H54 (cell line): ENCODE data around the gene HAND1.

Experiments used
- DNase-seq: peaks from one replicate; pipeline ENCODE4 v3.0.0; 2011; ENCODE audit warnings: low spot score, mixed read lengths; ENCODE audit not compliant: insufficient read length
- FAIRE-seq: peaks from 3 replicates; lab custom pipeline; 2011; peaks lifted over from hg19 to GRCh38; lab: Jason Lieb, UNC
- POLR2A ChIP-seq: IDR thresholded peaks from 2 replicates; pipeline ENCODE4 v1.6.1; 2011; ENCODE audit warnings: low read depth, mild to moderate bottlenecking, low read length

Gene HAND1

DNA sequence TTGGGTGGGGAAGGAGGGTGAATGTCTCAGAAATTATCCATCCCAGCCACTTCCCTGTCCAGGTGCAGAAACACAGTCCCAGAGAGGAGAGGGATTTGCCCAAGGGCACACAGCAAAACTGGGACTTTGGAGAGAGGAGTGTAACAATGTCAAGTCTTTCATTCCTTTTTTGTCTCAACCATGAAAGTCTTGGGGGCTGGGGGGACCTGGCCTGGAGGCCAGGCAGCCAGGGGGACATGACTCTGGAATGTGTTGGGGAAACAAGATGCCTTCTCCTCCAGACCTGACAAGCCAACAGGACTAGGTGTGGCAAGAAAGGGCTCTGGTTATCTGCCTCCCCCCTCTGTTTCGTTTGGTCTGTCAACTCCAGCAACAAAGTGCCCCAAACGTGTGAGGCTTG is 13.9 kb upstream of the HAND1 start:
- DNase-seq (no peak), FAIRE-seq (no peak)
- TF ChIP-seq POLR2A, result no peak

GRCh38 chr5:154487541-154487940 is 9.5 kb upstream of the HAND1 start:
- no peak for TF ChIP-seq POLR2A
- FAIRE-seq (no peak), DNase-seq (no peak)

GRCh38 chr5:154486427-154486866 is 8.4 kb upstream of the HAND1 start:
- no peak for TF ChIP-seq POLR2A
- FAIRE-seq (no peak), DNase-seq (no peak)

GRCh38 chr5:154485850-154486426 is 7.9 kb upstream of the HAND1 start:
- no peak for DNase-seq
- no peak for TF ChIP-seq POLR2A
- FAIRE-seq, result no peak

- DNase-seq (no peak), FAIRE-seq (no peak)
- no peak for TF ChIP-seq POLR2A
These were observed 7.1 kb upstream of the HAND1 start for GRCh38 chr5:154485096-154485491.

DNA sequence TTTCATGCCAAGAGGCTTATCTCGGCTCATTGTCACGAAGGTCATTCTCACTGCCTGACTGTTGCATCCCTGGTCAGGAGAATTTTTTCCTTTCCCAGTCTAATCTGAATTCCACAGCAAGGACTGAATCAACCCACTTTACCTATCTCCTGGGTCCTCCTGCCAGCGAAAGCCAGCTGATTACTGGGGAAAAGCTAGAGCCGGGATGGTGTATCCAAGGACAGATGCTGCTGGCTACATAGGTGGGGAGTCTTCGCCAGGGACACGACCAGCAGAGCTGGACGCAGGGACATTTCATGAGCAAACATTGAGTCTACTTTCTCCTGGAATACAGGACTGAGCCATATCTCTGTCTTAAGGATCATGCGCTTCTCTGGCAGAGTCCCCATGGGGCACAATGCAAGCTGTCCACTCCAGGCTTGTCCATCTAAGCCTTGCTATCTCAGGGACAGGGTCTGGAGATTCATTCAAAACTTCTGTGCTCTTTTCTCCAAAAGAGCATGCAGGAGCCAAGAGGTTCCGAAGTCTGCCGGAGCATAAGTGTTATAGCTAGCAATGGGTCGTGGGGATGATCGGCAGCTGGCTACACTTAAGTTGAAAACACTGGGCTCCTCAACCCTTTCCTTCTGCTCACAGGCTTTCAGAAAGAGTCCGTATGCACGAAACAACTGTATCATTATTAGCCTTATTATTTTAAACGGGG is 6.5 kb upstream of the HAND1 start:
- TF ChIP-seq POLR2A, result no peak
- no peak for DNase-seq
- no peak for FAIRE-seq

DNA sequence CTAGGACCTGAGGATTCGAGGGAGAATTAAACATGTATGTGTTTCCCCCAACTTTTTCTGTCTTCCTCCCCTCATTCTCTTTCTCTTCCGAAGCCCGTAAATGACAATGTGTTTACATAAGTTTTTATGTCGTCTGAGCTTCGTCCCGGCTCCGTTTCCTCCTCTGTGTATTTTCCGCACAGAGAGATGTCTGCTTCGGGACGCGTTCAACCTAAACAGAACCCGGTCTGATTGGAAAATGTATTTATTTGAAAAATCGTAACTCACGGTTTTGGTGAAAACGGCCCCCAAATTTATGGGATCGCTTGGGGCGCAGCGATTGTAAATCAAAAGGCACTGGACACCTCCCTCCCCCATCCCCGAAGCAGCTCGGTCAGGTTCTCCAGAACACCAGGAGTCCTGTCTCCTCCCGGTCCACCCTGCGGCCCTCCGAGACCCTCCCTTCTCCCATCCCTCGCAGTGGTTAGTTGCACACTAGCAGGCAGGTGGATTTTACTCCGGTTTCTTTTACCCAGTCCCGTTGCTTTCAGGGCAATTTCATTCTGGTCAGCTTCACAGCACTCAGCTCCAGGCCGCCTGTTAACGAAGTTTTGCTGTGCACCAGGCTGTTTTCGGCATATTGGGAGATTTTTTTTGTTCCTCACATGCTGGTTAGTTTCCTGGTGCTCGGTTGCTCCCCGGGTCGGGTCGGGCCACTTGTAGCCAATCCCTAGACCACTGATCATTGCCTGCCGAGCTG is 5.8 kb upstream of the HAND1 start:
- DNase-seq, result no peak
- FAIRE-seq, result no peak
- no peak for TF ChIP-seq POLR2A

GRCh38 chr5:154482528-154483449 is 4.8 kb upstream of the HAND1 start:
- TF ChIP-seq POLR2A, result no peak
- FAIRE-seq (no peak), DNase-seq (no peak)

DNA sequence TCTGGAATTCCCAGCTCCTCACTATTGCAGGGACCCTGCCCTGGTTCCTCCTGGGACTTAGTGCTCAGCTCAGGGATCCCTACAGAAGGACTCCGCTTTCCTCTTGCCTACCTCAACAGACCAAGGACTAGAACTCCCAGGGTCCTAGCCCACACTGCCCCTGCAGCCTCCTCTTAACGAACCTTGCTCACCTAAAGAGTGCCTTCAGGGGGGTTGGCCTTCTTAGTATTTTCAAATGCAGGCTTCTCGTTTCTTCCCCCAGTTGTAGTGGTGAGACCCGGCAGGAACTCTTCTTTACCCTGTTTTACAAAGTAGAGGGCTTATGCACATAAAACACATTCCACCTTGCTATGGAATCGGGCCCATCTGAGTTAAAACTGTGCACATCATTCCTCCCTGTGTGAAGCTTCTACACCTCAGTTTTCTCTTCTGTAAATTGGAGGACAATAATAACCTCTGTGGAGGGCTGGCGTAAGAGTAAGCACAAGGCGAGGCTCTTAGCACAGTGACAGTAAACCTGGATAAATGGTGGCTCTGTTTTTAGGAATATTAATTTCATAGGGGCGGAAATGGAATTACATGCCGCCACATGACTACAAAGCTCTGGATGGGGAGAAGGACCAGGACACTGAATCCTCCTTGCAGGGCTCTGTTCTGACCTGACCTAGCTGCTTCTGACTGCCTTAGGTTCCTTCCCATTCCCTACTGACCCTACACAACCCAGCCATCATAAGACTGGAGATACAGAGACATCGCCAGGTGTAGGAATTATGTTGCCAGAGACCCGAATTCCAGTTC is 3.8 kb upstream of the HAND1 start:
- no peak for TF ChIP-seq POLR2A
- FAIRE-seq (no peak), DNase-seq (no peak)

GRCh38 chr5:154480847-154481246 is 2.8 kb upstream of the HAND1 start:
- DNase-seq, result no peak
- no peak for TF ChIP-seq POLR2A
- FAIRE-seq, result no peak

DNA sequence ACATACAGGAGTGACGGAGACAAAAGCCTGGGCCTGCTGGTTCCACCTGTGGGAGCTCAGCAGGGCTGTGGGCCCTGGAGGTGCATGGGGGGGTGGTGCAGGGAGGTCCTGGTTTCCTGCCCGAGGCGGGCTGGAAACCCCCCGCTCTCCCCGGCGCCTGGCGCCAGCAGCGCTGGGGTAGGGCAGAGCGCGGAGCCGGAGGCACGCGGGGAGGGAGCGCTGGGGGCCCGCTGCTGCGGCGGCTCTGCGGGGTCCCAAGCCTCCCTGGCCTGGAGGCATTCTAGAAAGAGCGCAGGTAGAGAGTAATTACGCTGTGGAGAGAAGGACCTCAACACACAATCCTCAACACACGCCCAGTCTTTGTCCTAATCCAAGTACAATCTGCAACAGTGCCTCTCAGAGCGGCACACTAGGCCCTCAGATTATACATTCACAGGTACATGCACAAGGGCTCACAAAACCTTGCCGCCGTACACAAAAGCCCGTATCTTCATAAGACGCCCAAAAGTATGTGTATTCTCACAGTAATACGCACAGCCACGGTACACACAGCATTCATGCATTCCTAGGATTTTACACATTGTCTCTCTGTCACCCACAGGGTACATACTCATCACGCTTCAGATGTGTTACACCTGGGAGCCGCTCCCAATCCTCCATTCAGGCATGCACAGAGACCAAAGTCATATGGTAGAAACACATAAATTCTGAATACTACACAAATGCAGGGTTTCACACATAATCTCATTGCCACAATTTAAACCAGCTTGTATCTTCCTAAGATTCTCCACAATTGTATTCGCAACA is 2.1 kb upstream of the HAND1 start:
- TF ChIP-seq POLR2A, result no peak
- FAIRE-seq (no peak), DNase-seq (no peak)
